ENCODE data around the gene CCL2. TPM values are rescaled to one million over a fixed set of nuclear protein-coding genes. Genes with fewer than 3 reads are reported as not detected.
A peak's percentile ranks its signal among the peaks of the same experiment; 100 is the strongest.

Gene CCL2
- total and polyA plus RNA-seq, 2 donors from 2014 or later, result 49.9 to 53.5 TPM

GRCh38 chr17:34249061-34249460 is 6.0 kb upstream of the CCL2 start:
- TF ChIP-seq, protein P1, sequence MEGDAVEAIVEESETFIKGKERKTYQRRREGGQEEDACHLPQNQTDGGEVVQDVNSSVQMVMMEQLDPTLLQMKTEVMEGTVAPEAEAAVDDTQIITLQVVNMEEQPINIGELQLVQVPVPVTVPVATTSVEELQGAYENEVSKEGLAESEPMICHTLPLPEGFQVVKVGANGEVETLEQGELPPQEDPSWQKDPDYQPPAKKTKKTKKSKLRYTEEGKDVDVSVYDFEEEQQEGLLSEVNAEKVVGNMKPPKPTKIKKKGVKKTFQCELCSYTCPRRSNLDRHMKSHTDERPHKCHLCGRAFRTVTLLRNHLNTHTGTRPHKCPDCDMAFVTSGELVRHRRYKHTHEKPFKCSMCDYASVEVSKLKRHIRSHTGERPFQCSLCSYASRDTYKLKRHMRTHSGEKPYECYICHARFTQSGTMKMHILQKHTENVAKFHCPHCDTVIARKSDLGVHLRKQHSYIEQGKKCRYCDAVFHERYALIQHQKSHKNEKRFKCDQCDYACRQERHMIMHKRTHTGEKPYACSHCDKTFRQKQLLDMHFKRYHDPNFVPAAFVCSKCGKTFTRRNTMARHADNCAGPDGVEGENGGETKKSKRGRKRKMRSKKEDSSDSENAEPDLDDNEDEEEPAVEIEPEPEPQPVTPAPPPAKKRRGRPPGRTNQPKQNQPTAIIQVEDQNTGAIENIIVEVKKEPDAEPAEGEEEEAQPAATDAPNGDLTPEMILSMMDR (IDR thresholded peaks at IDR 0.05; ENCODE audit: borderline replicate concordance, extremely low read depth, insufficient read depth), result no peak
- FAIRE-seq (no peak), DNase-seq (no peak)
- intact Hi-C loops (cut with DNase I), result no loop called here
- H3K9me3 ChIP-seq (ENCODE audit: control insufficient read depth in 2 of 3, insufficient read depth in 1 of 3, low read length in 3 of 3), result no peaks in the 10 kb centered on the region
- H3K27me3 ChIP-seq (ENCODE audit: control insufficient read depth, insufficient read depth, low read length), result no peaks in the 10 kb centered on the region
- no peak overlapping the region for H3K9ac ChIP-seq (ENCODE audit: low read length in 3 of 3)
- H3K4me1 ChIP-seq (ENCODE audit: control insufficient read depth in 2 of 3, insufficient read depth in 2 of 3, low read depth in 1 of 3, low read length in 3 of 3), result peaks cover 0 to 22% (median 21%) of the 10 kb centered on the region in 3 donors
- peak overlapping the region in 1 of 2 donors; percentile 42 for H3K27ac ChIP-seq (ENCODE audit: low read depth in 2 of 2, low read length in 2 of 2)
- no peak overlapping the region for H3K4me3 ChIP-seq (ENCODE audit: low read length in 3 of 3)
- H3K36me3 ChIP-seq (ENCODE audit: control insufficient read depth in 2 of 3, insufficient read depth in 3 of 3, low read length in 3 of 3), result no peaks in the 10 kb centered on the region

- Histone ChIP-seq H3K27me3 (ENCODE audit: control insufficient read depth, insufficient read depth, low read length) (no peaks in the 10 kb centered on the region), H3K27ac (ENCODE audit: low read depth in 2 of 2, low read length in 2 of 2) (peak overlapping the region in 1 of 2 donors; percentile 42), H3K9ac (ENCODE audit: low read length in 3 of 3) (no peak overlapping the region), H3K4me3 (ENCODE audit: low read length in 3 of 3) (no peak overlapping the region), H3K4me1 (ENCODE audit: control insufficient read depth in 2 of 3, insufficient read depth in 2 of 3, low read depth in 1 of 3, low read length in 3 of 3) (peaks cover 0 to 26% (median 25%) of the 10 kb centered on the region in 3 donors), H3K36me3 (ENCODE audit: control insufficient read depth in 2 of 3, insufficient read depth in 3 of 3, low read length in 3 of 3) (no peaks in the 10 kb centered on the region), H3K9me3 (ENCODE audit: control insufficient read depth in 2 of 3, insufficient read depth in 1 of 3, low read length in 3 of 3) (no peaks in the 10 kb centered on the region)
- intact Hi-C loops (cut with DNase I), result no loop called here
- FAIRE-seq, result no peak
- TF ChIP-seq, protein P1 (IDR thresholded peaks at IDR 0.05; ENCODE audit: borderline replicate concordance, extremely low read depth, insufficient read depth), result no peak
- no peak for DNase-seq
Observed at GRCh38 chr17:34249478-34249877, 5.6 kb upstream of the CCL2 start.

DNA sequence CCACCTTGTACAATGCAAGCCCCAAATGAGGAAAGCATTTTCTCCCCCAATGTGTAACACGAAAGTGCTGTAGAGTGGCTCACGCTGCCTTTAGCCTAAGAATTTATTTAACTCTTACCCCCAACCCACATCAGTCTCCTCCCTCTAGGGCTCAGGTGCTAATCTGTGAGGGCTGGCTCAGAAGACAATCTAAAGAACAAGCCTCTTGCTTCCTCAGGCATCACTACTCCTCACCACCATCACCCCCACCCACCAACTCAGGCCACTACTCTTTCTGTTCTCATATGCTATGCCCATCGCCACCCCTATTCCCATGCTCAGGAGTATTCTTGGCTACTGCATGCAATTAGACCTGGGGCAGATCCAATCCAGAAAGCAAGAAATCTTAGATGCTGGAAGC is 3.9 kb upstream of the CCL2 start:
- Histone ChIP-seq H3K9me3 (ENCODE audit: control insufficient read depth in 2 of 3, insufficient read depth in 1 of 3, low read length in 3 of 3) (no peaks in the 10 kb centered on the region), H3K4me3 (ENCODE audit: low read length in 3 of 3) (no peak overlapping the region), H3K36me3 (ENCODE audit: control insufficient read depth in 2 of 3, insufficient read depth in 3 of 3, low read length in 3 of 3) (no peaks in the 10 kb centered on the region), H3K9ac (ENCODE audit: low read length in 3 of 3) (no peak overlapping the region), H3K27ac (ENCODE audit: low read depth in 2 of 2, low read length in 2 of 2) (no peak overlapping the region), H3K27me3 (ENCODE audit: control insufficient read depth, insufficient read depth, low read length) (no peaks in the 10 kb centered on the region), H3K4me1 (ENCODE audit: control insufficient read depth in 2 of 3, insufficient read depth in 2 of 3, low read depth in 1 of 3, low read length in 3 of 3) (peaks cover 0 to 31% (median 30%) of the 10 kb centered on the region in 3 donors)
- TF ChIP-seq, protein P1 (IDR thresholded peaks at IDR 0.05; ENCODE audit: borderline replicate concordance, extremely low read depth, insufficient read depth), result no peak
- intact Hi-C loops (cut with DNase I), result loop anchor here (10.0 kb wide), 1 partner anchor 64 kb away; the partner anchor contains the start of gene CCL8
- FAIRE-seq, result no peak
- DNase-seq, result no peak

DNA sequence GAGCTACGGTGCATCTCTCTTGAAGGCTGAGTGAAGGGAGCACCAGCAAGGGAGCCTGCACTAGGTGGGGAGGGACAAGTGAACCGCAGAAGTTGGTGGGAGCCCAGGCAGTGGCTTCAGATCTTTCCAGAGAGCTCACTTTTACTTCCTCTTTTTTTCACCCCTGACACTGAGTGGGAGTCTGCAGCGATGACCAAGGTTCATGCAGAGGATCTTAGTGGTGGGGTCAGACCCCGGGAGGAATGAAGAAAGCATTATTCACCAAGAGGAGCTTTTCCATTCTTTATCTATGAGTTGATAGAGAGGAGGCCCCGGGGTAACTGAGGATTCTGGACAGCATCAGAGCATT is 3.0 kb upstream of the CCL2 start:
- H3K4me1 ChIP-seq (ENCODE audit: control insufficient read depth in 2 of 3, insufficient read depth in 2 of 3, low read depth in 1 of 3, low read length in 3 of 3), result peaks cover 0 to 31% (median 30%) of the 10 kb centered on the region in 3 donors
- no peak overlapping the region for H3K4me3 ChIP-seq (ENCODE audit: low read length in 3 of 3)
- intact Hi-C loops (cut with DNase I), result loop anchor here (10.0 kb wide), 1 partner anchor 63 kb away; the partner anchor contains the start of gene CCL8
- H3K9ac ChIP-seq (ENCODE audit: low read length in 3 of 3), result no peak overlapping the region
- FAIRE-seq (no peak), DNase-seq (peak in 1 of 5 donors; percentile 42)
- no peaks in the 10 kb centered on the region for H3K36me3 ChIP-seq (ENCODE audit: control insufficient read depth in 2 of 3, insufficient read depth in 3 of 3, low read length in 3 of 3)
- H3K27me3 ChIP-seq (ENCODE audit: control insufficient read depth, insufficient read depth, low read length), result no peaks in the 10 kb centered on the region
- no peaks in the 10 kb centered on the region for H3K9me3 ChIP-seq (ENCODE audit: control insufficient read depth in 2 of 3, insufficient read depth in 1 of 3, low read length in 3 of 3)
- peak overlapping the region; percentile 40 to 71 for H3K27ac ChIP-seq (ENCODE audit: low read depth in 2 of 2, low read length in 2 of 2)
- TF ChIP-seq, protein P1 (IDR thresholded peaks at IDR 0.05; ENCODE audit: borderline replicate concordance, extremely low read depth, insufficient read depth), result no peak
